GM23248 (cell line): ENCODE results near the gene SLX1B.
"Not testable (repeated sequence)": the region's sequence is repeated elsewhere in the genome, so short reads cannot be mapped to it uniquely, and the experiment has no call there.

ENCODE experiments used
- EZH2 ChIP-seq: fragments of 200-600 bp; sonication (generic); IDR thresholded peaks from 2 replicates; pipeline ENCODE4 v1.6.1; 2018; ENCODE audit warnings: antibody characterized with exemption, mild to moderate bottlenecking; ENCODE audit not compliant: insufficient read depth, poor library complexity, severe bottlenecking
- EZH2phosphoT487 ChIP-seq: fragments of 200-600 bp; sonication (generic); IDR thresholded peaks from 2 replicates; pipeline ENCODE4 v1.6.1; 2018; ENCODE audit warnings: antibody characterized with exemption, moderate library complexity, mild to moderate bottlenecking, low read depth; ENCODE audit not compliant: insufficient read depth

DNA sequence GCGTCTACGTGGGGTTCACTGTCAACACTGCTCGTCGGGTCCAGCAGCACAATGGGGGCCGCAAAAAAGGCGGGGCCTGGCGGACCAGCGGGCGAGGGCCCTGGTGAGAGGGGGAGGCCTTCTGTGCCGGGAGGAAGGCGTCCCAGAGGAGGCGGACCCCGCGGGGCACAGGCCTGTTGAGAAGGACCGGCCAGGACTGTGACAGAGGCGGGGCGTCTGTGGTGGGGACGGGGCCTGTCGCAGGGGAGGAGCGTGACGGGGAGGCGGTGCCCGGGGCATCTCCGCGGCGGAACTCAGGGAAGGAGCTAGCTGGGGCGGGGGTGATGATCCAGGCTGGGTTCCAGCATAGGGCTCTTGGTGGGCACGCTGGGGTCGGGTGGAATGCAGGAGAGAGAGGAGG lies 495 bp downstream of the SLX1B start:
- not testable (repeated sequence) for TF ChIP-seq EZH2, EZH2phosphoT487
